ENCODE data around the gene CHST11. TPM values are rescaled to one million over a fixed set of nuclear protein-coding genes. Genes with fewer than 3 reads are reported as not detected.

CHST11 gene
- total and polyA plus RNA-seq, 7 experiments from 2014 or later: 23.4 to 74.3 (median 32.0) TPM

DNA sequence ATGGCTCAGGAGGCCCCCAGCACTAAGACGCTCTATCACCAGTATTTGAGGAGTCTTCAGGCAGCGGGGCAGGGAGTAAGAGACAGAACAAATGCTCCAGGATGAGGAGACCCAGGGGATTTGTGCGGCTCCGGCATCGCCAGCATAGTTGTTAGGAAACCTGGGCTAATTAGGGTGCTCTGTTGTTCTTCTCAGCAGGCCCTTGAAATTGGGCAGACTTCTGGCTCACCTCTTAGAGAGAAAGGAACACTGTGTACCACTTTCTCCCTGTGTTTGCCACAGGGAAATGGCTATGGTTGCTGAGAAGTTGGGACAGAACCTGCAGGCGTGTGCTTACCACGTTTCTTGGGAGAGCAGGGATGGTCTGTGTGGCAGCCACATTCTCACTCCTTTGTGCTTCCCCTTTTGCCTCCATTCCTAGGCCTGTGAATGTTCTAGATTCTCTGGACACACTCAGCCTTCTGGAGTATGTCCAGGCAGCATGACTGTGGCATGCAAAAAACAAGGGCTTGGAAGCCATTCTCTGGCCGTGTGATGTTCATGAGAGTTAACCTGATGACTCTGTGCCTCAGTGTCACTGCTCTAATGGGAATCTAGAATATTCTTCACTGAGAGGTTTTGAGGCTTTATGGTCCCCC lies 109.0 kb downstream of the CHST11 start:
- Mint-ChIP-seq H3K4me1 (peaks cover 26 to 60% (median 51%) of the 10 kb centered on the region in 7 donors), H3K36me3 (peaks cover 5 to 71% (median 28%) of the 10 kb centered on the region in 5 donors), H3K27ac (peak overlapping the region in 3 of 9 donors; percentile 3 to 21 (median 7)), H3K4me3 (no peak overlapping the region), H3K27me3 (no peaks in the 10 kb centered on the region), H3K9me3 (peaks cover 0 to 27% (median 10%) of the 10 kb centered on the region in 11 donors)
- ChIA-PET POLR2A (no interaction called here), CTCF (no interaction called here)
- H3K27ac ChIP-seq (ENCODE audit: low read depth, low read length): no peak overlapping the region
- H3K27me3 ChIP-seq (ENCODE audit: control insufficient read depth in 2 of 2, insufficient read depth in 2 of 2, low read length in 2 of 2): no peaks in the 10 kb centered on the region
- H3K4me1 ChIP-seq (ENCODE audit: control insufficient read depth in 2 of 2, insufficient read depth in 2 of 2, low read length in 2 of 2): peaks cover 13 to 32% of the 10 kb centered on the region in 2 donors
- H3K9me3 ChIP-seq (ENCODE audit: control insufficient read depth in 2 of 3, low read length in 3 of 3): peaks cover 0 to 13% (median 0%) of the 10 kb centered on the region in 3 experiments
- no peak for DNase-seq
- no peak overlapping the region for H3K4me3 ChIP-seq (ENCODE audit: low read length)
- no peaks in the 10 kb centered on the region for H3K36me3 ChIP-seq (ENCODE audit: control insufficient read depth in 2 of 3, insufficient read depth in 3 of 3, low read length in 3 of 3)
- no peak for ATAC-seq
- intact Hi-C loops (cut with micrococcal nuclease): loop anchor here (5.0 kb wide), 2 partner anchors 33 to 108 kb away; partner anchors contain the start of gene CHST11 (in 1 of the 2)

DNA sequence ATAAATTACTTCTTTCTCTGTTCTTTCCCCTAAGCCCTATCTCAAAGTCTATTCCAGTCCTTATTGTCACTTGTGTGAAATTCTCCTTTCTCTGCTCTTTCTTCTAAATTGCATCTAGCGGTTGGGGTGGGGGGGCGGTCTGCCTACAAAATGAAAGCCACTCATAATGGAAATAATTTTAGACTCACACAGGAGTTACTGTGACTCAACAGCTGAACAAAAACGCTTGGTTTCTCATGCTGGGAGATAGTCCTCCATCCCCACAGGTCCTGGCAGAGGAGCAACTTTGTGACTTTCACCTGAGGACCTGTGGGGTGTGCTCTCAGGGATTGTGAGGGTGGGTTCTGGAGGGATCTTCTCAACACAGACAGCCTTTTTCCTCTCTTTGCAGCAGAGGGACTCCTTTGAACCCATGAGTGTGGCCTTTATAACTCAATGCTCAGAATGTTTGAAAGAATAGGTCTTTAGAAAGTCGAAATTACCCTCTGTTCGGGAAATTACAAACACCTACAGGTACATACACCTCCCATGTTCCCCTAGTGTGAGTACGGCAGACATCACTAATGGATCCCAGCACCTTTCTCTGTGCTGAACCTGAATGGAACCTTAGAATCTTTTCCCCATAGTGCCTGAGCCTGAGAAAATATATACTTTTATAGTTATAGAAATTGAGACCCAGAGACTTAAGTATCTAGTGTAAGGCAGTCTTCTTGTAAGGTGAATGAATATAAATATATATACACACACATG lies 109.7 kb downstream of the CHST11 start:
- peak overlapping the region in 4 of 9 donors; percentile 2 to 21 (median 11) for H3K27ac Mint-ChIP-seq
- no peaks in the 10 kb centered on the region for H3K36me3 ChIP-seq (ENCODE audit: control insufficient read depth in 2 of 3, insufficient read depth in 3 of 3, low read length in 3 of 3)
- peaks cover 26 to 61% (median 51%) of the 10 kb centered on the region in 7 donors for H3K4me1 Mint-ChIP-seq
- H3K9me3 Mint-ChIP-seq: peaks cover 0 to 27% (median 10%) of the 10 kb centered on the region in 11 donors
- intact Hi-C loops (cut with micrococcal nuclease): loop anchor here (5.0 kb wide), 2 partner anchors 34 to 109 kb away; partner anchors contain the start of gene CHST11 (in 1 of the 2)
- peaks cover 5 to 70% (median 28%) of the 10 kb centered on the region in 5 donors for H3K36me3 Mint-ChIP-seq
- H3K27me3 Mint-ChIP-seq: no peaks in the 10 kb centered on the region
- H3K4me1 ChIP-seq (ENCODE audit: control insufficient read depth in 2 of 2, insufficient read depth in 2 of 2, low read length in 2 of 2): peaks cover 13 to 34% of the 10 kb centered on the region in 2 donors
- H3K9me3 ChIP-seq (ENCODE audit: control insufficient read depth in 2 of 3, low read length in 3 of 3): peaks cover 0 to 13% (median 0%) of the 10 kb centered on the region in 3 experiments
- no peak overlapping the region for H3K4me3 ChIP-seq (ENCODE audit: low read length)
- ATAC-seq: no peak
- ChIA-PET CTCF (no interaction called here), POLR2A (no interaction called here)
- no peaks in the 10 kb centered on the region for H3K27me3 ChIP-seq (ENCODE audit: control insufficient read depth in 2 of 2, insufficient read depth in 2 of 2, low read length in 2 of 2)
- H3K4me3 Mint-ChIP-seq: no peak overlapping the region
- no peak overlapping the region for H3K27ac ChIP-seq (ENCODE audit: low read depth, low read length)
- DNase-seq: no peak

DNA sequence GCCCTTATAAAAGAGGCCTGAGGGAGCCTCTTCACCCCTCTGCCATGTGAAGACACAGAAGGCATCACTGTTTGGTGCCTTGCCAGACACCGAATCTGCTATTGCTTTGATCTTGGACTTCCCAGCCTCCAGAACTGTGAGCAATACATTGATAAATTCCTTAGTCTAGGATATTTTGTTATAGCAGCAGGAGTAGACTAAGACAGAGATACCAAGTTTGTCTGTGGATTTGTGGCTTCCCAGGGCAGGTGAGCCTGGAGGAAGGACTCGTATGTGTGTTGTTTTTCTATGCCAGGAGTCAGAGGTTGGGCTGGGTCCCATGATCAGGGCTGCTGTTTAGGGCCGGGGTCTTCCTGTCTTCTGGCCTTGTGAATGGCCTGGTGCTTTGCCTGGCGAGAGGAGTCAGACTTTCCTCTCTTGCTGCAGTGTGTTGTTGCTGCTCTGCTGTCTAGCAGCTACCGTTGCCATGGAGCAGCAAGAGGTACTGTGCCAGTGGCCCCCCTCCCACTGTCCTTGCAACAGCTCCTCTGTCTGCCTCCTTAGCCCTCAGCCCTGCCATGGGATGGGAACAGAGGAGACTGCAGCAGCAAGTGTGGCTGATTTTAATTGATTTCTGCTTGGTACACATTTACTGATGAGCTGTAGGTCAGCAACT lies 111.2 kb downstream of the CHST11 start:
- peaks cover 33 to 68% (median 51%) of the 10 kb centered on the region in 7 donors for H3K4me1 Mint-ChIP-seq
- H3K27me3 Mint-ChIP-seq: no peaks in the 10 kb centered on the region
- ChIA-PET POLR2A (no interaction called here), CTCF (interaction anchor here (0.6 to 0.8 kb wide), 2 partner anchors 40 to 134 kb away, joined by 3 to 4 read pairs; no protein-coding TSS in a partner anchor)
- intact Hi-C loops (cut with micrococcal nuclease): loop anchor here (2.0 to 5.0 kb wide), 3 partner anchors 36 to 111 kb away; partner anchors contain the start of gene CHST11 (in 1 of the 2)
- peak overlapping the region in 3 of 10 donors; percentile 2 to 68 (median 34) for H3K4me3 Mint-ChIP-seq
- Histone ChIP-seq H3K9me3 (ENCODE audit: control insufficient read depth in 2 of 3, low read length in 3 of 3) (peaks cover 0 to 13% (median 0%) of the 10 kb centered on the region in 3 experiments), H3K4me3 (ENCODE audit: low read length) (no peak overlapping the region), H3K36me3 (ENCODE audit: control insufficient read depth in 2 of 3, insufficient read depth in 3 of 3, low read length in 3 of 3) (no peaks in the 10 kb centered on the region), H3K4me1 (ENCODE audit: control insufficient read depth in 2 of 2, insufficient read depth in 2 of 2, low read length in 2 of 2) (peaks cover 13 to 34% of the 10 kb centered on the region in 2 donors), H3K27me3 (ENCODE audit: control insufficient read depth in 2 of 2, insufficient read depth in 2 of 2, low read length in 2 of 2) (no peaks in the 10 kb centered on the region), H3K27ac (ENCODE audit: low read depth, low read length) (no peak overlapping the region)
- ATAC-seq (no peak), DNase-seq (no peak)
- H3K27ac Mint-ChIP-seq: peak overlapping the region in 3 of 9 donors; percentile 16 to 89 (median 57)
- peaks cover 9 to 65% (median 35%) of the 10 kb centered on the region in 5 donors for H3K36me3 Mint-ChIP-seq
- peaks cover 0 to 25% (median 10%) of the 10 kb centered on the region in 11 donors for H3K9me3 Mint-ChIP-seq

DNA sequence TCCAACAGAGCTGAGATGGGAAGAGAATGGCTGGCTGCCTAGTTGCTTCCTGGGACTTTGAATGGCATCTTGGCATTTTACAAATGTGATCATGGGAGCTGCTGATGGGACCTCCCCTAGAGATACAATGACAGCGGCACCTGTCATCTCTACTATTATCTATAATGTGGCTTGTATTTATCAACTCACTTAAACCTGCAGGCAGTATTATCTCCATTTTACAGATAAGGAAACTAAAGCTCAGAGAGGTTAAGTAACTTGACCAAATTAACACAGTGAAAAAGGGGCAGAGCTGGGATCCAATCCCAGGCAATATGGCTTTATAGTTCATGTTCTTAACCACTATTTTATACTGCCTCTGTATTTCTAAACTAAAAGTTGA lies 111.7 kb downstream of the CHST11 start:
- peaks cover 33 to 68% (median 51%) of the 10 kb centered on the region in 7 donors for H3K4me1 Mint-ChIP-seq
- CTCF ChIA-PET: interaction anchor here (0.6 to 0.8 kb wide), 2 partner anchors 39 to 111 kb away, joined by 3 to 4 read pairs; no protein-coding TSS in a partner anchor
- peak overlapping the region in 4 of 9 donors; percentile 16 to 89 (median 38) for H3K27ac Mint-ChIP-seq
- H3K4me3 Mint-ChIP-seq: peak overlapping the region in 5 of 10 donors; percentile 2 to 68 (median 29)
- DNase-seq (no peak), ATAC-seq (no peak)
- H3K27ac ChIP-seq (ENCODE audit: low read depth, low read length): no peak overlapping the region
- H3K27me3 Mint-ChIP-seq: no peaks in the 10 kb centered on the region
- peaks cover 0 to 13% (median 0%) of the 10 kb centered on the region in 3 experiments for H3K9me3 ChIP-seq (ENCODE audit: control insufficient read depth in 2 of 3, low read length in 3 of 3)
- peaks cover 13 to 34% of the 10 kb centered on the region in 2 donors for H3K4me1 ChIP-seq (ENCODE audit: control insufficient read depth in 2 of 2, insufficient read depth in 2 of 2, low read length in 2 of 2)
- H3K4me3 ChIP-seq (ENCODE audit: low read length): peak overlapping the region; percentile 5
- intact Hi-C loops (cut with micrococcal nuclease): loop anchor here (2.0 to 5.0 kb wide), 3 partner anchors 36 to 111 kb away; partner anchors contain the start of gene CHST11 (in 1 of the 2)
- no peaks in the 10 kb centered on the region for H3K27me3 ChIP-seq (ENCODE audit: control insufficient read depth in 2 of 2, insufficient read depth in 2 of 2, low read length in 2 of 2)
- peaks cover 9 to 62% (median 32%) of the 10 kb centered on the region in 5 donors for H3K36me3 Mint-ChIP-seq
- peaks cover 0 to 20% (median 8%) of the 10 kb centered on the region in 11 donors for H3K9me3 Mint-ChIP-seq
- POLR2A ChIA-PET: interaction anchor here (1.1 kb wide), 1 partner anchor 22 kb away, joined by 3 read pairs; no protein-coding TSS in a partner anchor
- no peaks in the 10 kb centered on the region for H3K36me3 ChIP-seq (ENCODE audit: control insufficient read depth in 2 of 3, insufficient read depth in 3 of 3, low read length in 3 of 3)

DNA sequence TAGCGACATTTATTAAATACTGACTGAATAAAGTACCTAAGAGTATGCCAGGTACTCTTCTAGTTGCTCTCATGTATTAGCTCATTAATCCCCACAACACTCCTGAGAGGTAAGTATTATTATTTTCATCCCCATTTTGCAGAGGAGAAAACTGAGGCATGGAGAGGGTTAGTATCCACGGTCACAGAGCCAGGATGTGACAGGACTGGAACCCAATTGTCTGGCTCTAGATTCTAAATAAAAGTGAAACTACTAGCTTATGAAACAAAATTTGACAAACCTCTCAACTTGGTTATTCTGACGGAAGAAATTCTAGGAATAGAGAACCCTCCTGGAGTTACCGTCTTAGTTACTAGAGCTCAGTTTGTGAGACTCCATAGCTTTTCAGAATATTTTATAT lies 112.2 kb downstream of the CHST11 start:
- H3K27me3 Mint-ChIP-seq: no peaks in the 10 kb centered on the region
- H3K27ac ChIP-seq (ENCODE audit: low read depth, low read length): no peak overlapping the region
- peaks cover 13 to 34% of the 10 kb centered on the region in 2 donors for H3K4me1 ChIP-seq (ENCODE audit: control insufficient read depth in 2 of 2, insufficient read depth in 2 of 2, low read length in 2 of 2)

More for the DNA sequence above, 112.2 kb downstream of the CHST11 start:
- Mint-ChIP-seq H3K4me3 (peak overlapping the region in 6 of 10 donors; percentile 2 to 71 (median 32)), H3K9me3 (peaks cover 0 to 16% (median 4%) of the 10 kb centered on the region in 11 donors), H3K27ac (peak overlapping the region in 3 of 9 donors; percentile 32 to 89 (median 45)), H3K4me1 (peaks cover 33 to 73% (median 50%) of the 10 kb centered on the region in 7 donors), H3K36me3 (peaks cover 9 to 62% (median 29%) of the 10 kb centered on the region in 5 donors)
- ATAC-seq (no peak), DNase-seq (no peak)
- H3K36me3 ChIP-seq (ENCODE audit: control insufficient read depth in 2 of 3, insufficient read depth in 3 of 3, low read length in 3 of 3): no peaks in the 10 kb centered on the region
- intact Hi-C loops (cut with micrococcal nuclease): loop anchor here (2.0 to 5.0 kb wide), 3 partner anchors 36 to 112 kb away; partner anchors contain the start of gene CHST11 (in 1 of the 2)
- H3K9me3 ChIP-seq (ENCODE audit: control insufficient read depth in 2 of 3, low read length in 3 of 3): peaks cover 0 to 8% (median 0%) of the 10 kb centered on the region in 3 experiments
- H3K27me3 ChIP-seq (ENCODE audit: control insufficient read depth in 2 of 2, insufficient read depth in 2 of 2, low read length in 2 of 2): no peaks in the 10 kb centered on the region
- ChIA-PET CTCF (interaction anchor here (0.6 to 0.8 kb wide), 2 partner anchors 39 to 112 kb away, joined by 3 to 4 read pairs; no protein-coding TSS in a partner anchor), POLR2A (interaction anchor here (1.1 kb wide), 1 partner anchor 22 kb away, joined by 3 read pairs; no protein-coding TSS in a partner anchor)
- H3K4me3 ChIP-seq (ENCODE audit: low read length): peak overlapping the region; percentile 5
